RWPE1 (cell line): ENCODE results near the gene SLIT1.

Source experiments
- CTCF ChIA-PET: fragments of 350-600 bp; sonication (Branson Sonifier 250); formaldehyde crosslinking; extraction: SDS; loops from one replicate; lab custom pipeline; 2021; lab: Yijun Ruan, JAX
- POLR2A ChIA-PET: fragments of 400-600 bp; formaldehyde crosslinking; extraction: SDS; loops from one replicate; lab custom pipeline; 2020; ENCODE audit warnings: antibody characterized with exemption; ENCODE audit not compliant: low non-redundant PET; lab: Yijun Ruan, JAX
- DNase-seq: peaks from one replicate; pipeline ENCODE4 v3.0.0; 2012; ENCODE audit warnings: low spot score
- H3K27ac ChIP-seq: fragments of 450-650 bp; 2 replicates; pipeline ENCODE4 v1.5.1; 2017
- CTCF ChIP-seq: fragments of 450-650 bp; conservative IDR thresholded peaks from 2 replicates; pipeline ENCODE4 v1.5.1; 2017; ENCODE audit warnings: low read depth, mild to moderate bottlenecking

SLIT1 gene

GRCh38 chr10:97185326-97186058 lies at the start of gene SLIT1:
SLIT1 (minus strand) TSS chr10:97185959; CDS start chr10:97185674, 285 bp downstream.
- H3K27ac ChIP-seq = no peak within 1 kb of the TSS
- no peak for DNase-seq
- TF ChIP-seq CTCF = no peak
- ChIA-PET POLR2A (no interaction called here), CTCF (interaction anchor here (0.6 to 1.6 kb wide), 8 partner anchors 11 to 792 kb away, joined by 3 to 10 read pairs (median 4); no protein-coding TSS in a partner anchor)

- TF ChIP-seq CTCF = no peak
- DNase-seq = no peak
- H3K27ac ChIP-seq = no peak overlapping the region
- ChIA-PET CTCF (interaction anchor here (1.7 to 2.1 kb wide), 2 partner anchors 29 to 162 kb away, joined by 5 to 8 read pairs; no protein-coding TSS in a partner anchor), POLR2A (no interaction called here)
These were observed 49.6 kb upstream of the SLIT1 start for GRCh38 chr10:97235353-97235752.

DNA sequence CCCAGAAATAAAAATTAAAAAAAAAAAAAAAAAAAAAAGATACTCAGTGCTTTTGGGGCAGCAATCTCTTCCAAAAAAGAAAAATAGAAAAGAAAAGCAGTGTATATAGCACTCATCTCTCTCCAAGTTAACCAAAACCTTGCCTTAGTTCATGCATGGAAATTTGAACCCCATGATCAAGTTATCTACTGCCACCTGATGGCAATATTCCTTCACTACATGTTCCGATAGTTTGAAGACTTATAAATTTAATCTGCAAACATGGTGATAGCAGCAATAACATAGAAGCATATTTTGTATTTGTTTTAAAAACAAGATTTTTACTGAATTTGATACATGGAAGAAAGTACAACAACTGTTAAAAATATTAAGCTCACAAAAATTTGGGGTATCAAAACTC lies 48.6 kb upstream of the SLIT1 start:
- peak; percentile 65 for TF ChIP-seq CTCF
- POLR2A ChIA-PET = no interaction called here
- DNase-seq = peak; percentile 28
- no peak overlapping the region for H3K27ac ChIP-seq
- CTCF ChIA-PET = interaction anchor here (0.6 to 2.1 kb wide), 8 partner anchors 22 to 591 kb away, joined by 3 to 8 read pairs (median 4); partner anchors contain the start of gene ARHGAP19

DNA sequence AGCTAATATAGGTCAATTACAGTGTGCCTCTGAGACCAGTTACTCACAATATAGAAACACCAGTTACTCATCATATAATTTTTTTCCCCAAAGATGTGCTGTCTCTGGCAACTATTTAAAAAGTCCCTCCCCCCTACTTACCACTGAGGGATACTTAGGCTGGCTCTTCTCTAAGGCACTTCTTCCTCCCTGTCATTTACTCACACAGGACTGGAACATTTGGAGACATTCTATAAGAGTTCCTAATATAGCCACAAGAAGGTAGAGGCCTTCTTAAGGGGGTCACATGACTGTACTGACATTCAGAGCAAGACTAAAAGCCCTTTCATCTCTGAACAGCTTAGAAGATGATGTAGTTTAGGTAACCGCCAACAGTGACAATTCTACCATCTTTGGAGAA lies 44.4 kb upstream of the SLIT1 start:
- POLR2A ChIA-PET = no interaction called here
- H3K27ac ChIP-seq = no peak overlapping the region
- CTCF ChIA-PET = interaction anchor here (0.6 to 1.2 kb wide), 2 partner anchors 20 to 195 kb away, joined by 3 to 6 read pairs; no protein-coding TSS in a partner anchor
- no peak for TF ChIP-seq CTCF
- no peak for DNase-seq

DNA sequence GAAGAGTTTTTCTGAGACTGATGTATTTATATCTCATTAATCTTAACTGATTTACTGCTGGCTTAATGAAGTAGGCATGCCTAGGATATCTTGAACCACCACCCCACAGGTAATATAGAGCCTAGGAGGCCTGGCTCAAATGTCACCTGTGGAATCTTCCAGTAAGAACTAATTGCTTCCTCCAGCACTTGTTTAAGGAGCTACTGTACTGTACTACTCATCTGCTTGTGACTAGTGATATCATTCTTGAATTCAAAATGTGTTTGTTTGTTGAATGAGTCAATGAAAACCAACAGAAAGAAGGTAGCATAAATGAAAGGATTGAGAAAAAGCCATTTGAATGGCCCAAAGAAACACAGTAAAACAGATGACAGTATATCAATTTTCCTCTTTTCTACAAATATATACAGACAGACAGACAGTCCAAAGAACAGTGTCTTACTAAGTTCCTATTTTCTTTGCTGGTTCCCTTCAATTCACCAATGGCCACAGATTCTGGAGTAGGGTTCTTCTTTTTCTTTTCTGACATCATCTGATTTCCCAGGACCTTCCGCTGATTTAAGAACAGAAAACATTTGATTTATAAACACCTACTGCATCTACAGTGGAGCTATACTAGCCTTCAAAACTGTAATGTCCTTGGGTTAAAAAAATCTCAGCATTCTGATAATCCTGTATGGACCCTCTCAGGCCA lies 43.7 kb upstream of the SLIT1 start:
- ChIA-PET POLR2A (no interaction called here), CTCF (interaction anchor here (1.2 kb wide), 1 partner anchor 19 kb away, joined by 6 read pairs; no protein-coding TSS in a partner anchor)
- no peak for DNase-seq
- no peak overlapping the region for H3K27ac ChIP-seq
- TF ChIP-seq CTCF = no peak

GRCh38 chr10:97228775-97229157 lies 43.0 kb upstream of the SLIT1 start:
- POLR2A ChIA-PET = no interaction called here

More at GRCh38 chr10:97228775-97229157, 43.0 kb upstream of the SLIT1 start:
- no peak overlapping the region for H3K27ac ChIP-seq
- DNase-seq = no peak
- no peak for TF ChIP-seq CTCF
- CTCF ChIA-PET = interaction anchor here (1.3 kb wide), 1 partner anchor 18 kb away, joined by 4 read pairs; no protein-coding TSS in a partner anchor
